Measurements from ENCODE around the gene KIRREL1.

The KIRREL1 gene

GRCh38 chr1:158017800-158018595 lies 24.6 kb downstream of the KIRREL1 start:
- DNase-seq (ENCODE audit: low spot score): no peak
- TF ChIP-seq, protein P1, sequence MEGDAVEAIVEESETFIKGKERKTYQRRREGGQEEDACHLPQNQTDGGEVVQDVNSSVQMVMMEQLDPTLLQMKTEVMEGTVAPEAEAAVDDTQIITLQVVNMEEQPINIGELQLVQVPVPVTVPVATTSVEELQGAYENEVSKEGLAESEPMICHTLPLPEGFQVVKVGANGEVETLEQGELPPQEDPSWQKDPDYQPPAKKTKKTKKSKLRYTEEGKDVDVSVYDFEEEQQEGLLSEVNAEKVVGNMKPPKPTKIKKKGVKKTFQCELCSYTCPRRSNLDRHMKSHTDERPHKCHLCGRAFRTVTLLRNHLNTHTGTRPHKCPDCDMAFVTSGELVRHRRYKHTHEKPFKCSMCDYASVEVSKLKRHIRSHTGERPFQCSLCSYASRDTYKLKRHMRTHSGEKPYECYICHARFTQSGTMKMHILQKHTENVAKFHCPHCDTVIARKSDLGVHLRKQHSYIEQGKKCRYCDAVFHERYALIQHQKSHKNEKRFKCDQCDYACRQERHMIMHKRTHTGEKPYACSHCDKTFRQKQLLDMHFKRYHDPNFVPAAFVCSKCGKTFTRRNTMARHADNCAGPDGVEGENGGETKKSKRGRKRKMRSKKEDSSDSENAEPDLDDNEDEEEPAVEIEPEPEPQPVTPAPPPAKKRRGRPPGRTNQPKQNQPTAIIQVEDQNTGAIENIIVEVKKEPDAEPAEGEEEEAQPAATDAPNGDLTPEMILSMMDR (IDR thresholded peaks at IDR 0.05; ENCODE audit: borderline replicate concordance, control extremely low read depth, extremely low read depth, insufficient read depth, missing control alignments): no peak
- in situ Hi-C loops (cut with MboI; ENCODE audit: low sequenced_read_pairs, unreplicated experiment): no loop called here

DNA sequence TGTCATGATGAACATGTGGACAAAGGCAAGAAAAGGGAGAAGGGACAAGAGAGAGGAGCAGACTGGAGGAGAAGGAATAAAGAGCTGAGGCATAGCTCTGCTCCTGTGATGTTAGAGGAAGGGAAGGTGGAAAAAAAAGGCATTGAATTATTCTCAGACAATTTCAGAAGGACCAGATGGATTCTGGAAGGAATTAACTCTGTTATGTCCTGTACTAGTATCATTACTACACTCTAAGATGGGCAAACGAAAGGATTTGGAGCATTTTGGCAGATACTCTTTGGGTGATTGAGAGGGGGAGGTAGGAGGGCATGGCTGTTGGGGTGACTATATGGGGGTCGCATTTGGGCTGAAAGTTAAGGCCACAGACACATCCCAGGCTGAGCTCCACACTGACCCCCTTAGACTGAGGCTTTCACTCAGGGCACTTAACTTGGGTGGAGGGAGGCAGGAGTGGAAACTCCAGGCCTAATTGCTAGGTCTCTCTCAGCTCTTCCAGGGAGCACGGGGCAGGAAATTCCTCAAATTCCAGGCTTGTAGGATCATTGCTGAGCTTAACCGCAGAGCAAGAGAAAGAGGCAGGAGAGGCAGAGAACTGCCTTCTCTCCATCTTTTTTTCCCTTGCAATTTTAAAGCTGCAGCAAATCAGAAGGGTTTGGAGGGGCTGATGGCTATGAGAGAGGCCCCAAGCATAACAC lies 25.9 kb downstream of the KIRREL1 start:
- TF ChIP-seq, protein P1 (IDR thresholded peaks at IDR 0.05; ENCODE audit: borderline replicate concordance, control extremely low read depth, extremely low read depth, insufficient read depth, missing control alignments): no peak
- DNase-seq (ENCODE audit: low spot score): no peak
- in situ Hi-C loops (cut with MboI; ENCODE audit: low sequenced_read_pairs, unreplicated experiment): no loop called here

GRCh38 chr1:158020259-158020885 lies 26.9 kb downstream of the KIRREL1 start:
- TF ChIP-seq, protein P1 (IDR thresholded peaks at IDR 0.05; ENCODE audit: borderline replicate concordance, control extremely low read depth, extremely low read depth, insufficient read depth, missing control alignments): no peak
- no peak for DNase-seq (ENCODE audit: low spot score)
- in situ Hi-C loops (cut with MboI; ENCODE audit: low sequenced_read_pairs, unreplicated experiment): no loop called here

- in situ Hi-C loops (cut with MboI; ENCODE audit: low sequenced_read_pairs, unreplicated experiment): no loop called here
- TF ChIP-seq, protein P1 (IDR thresholded peaks at IDR 0.05; ENCODE audit: borderline replicate concordance, control extremely low read depth, extremely low read depth, insufficient read depth, missing control alignments): no peak
- no peak for DNase-seq (ENCODE audit: low spot score)
Observed at GRCh38 chr1:158020886-158021620, 27.6 kb downstream of the KIRREL1 start.

DNA sequence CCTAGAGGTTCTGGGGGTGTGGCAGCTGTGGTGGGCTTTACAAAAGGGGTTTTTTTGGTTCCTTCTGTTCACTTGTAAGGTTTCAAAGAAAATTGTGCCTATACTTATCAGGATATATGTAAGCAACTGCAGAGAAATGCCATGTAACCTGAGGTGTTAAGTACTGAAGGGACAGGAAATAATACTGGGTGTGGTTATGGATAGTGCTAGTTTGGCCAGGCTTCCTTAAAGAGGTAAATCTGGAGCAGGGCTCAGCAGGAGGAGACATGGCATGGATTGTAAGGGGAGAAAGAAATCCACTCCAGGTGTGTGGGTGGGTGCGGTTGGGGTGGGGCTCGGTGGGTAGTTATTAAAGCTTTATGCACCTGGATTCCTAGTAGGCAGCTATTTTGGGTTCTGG lies 28.3 kb downstream of the KIRREL1 start:
- TF ChIP-seq, protein P1 (IDR thresholded peaks at IDR 0.05; ENCODE audit: borderline replicate concordance, control extremely low read depth, extremely low read depth, insufficient read depth, missing control alignments): no peak
- in situ Hi-C loops (cut with MboI; ENCODE audit: low sequenced_read_pairs, unreplicated experiment): no loop called here
- DNase-seq (ENCODE audit: low spot score): no peak

Measured in GM13976 (cell line).